ENCODE data around the gene ABLIM2. TPM values are rescaled to one million over a fixed set of nuclear protein-coding genes. Genes with fewer than 3 reads are reported as not detected.

The ABLIM2 gene
- total and polyA plus RNA-seq, 2 of the 4 experiments (the other 2 are of a cell fraction): under 0.01 to 0.10 TPM

GRCh38 chr4:8112036-8112576 is 46.5 kb downstream of the ABLIM2 start:
- Histone ChIP-seq H3K4me1 (ENCODE audit: control insufficient read depth, insufficient read depth, low read length) (no peaks in the 10 kb centered on the region), H3K14ac (replicated peaks; ENCODE audit: low read depth, low read length) (no peak overlapping the region), H2AK9ac (replicated peaks; ENCODE audit: low read depth, low read length, poor library complexity) (no peak overlapping the region), H2BK120ac (ENCODE audit: low read depth, low read length) (no peak overlapping the region), H3K9me1 (ENCODE audit: insufficient read depth, low read length) (no peaks in the 10 kb centered on the region), H2BK5ac (ENCODE audit: low read depth, low read length, poor library complexity, severe bottlenecking) (no peak overlapping the region), H2BK20ac (ENCODE audit: low read depth, low read length) (no peak overlapping the region), H4K91ac (ENCODE audit: insufficient read depth, low read depth, low read length) (no peak overlapping the region), H3K4me2 (ENCODE audit: low read depth, low read length) (no peak overlapping the region), H4K5ac (ENCODE audit: low read depth, low read length) (no peak overlapping the region), H3K4me3 (ENCODE audit: insufficient read depth, low read depth, low read length) (no peak overlapping the region), H3K9me3 (ENCODE audit: control insufficient read depth, insufficient read depth, low read length) (peaks cover 8% of the 10 kb centered on the region), H4K8ac (ENCODE audit: low read depth in 2 of 2, low read length in 2 of 2) (no peak overlapping the region), H2AFZ (replicated peaks; ENCODE audit: low read length, poor library complexity) (no peak overlapping the region), H2BK15ac (ENCODE audit: low read depth, low read length) (no peak overlapping the region), H3K79me1 (ENCODE audit: low read depth in 1 of 2, low read length in 2 of 2) (no peaks in the 10 kb centered on the region), H3K27ac (ENCODE audit: insufficient read depth, low read length) (no peak overlapping the region), H3K27me3 (ENCODE audit: control insufficient read depth, insufficient read depth, low read length) (peaks cover 58% of the 10 kb centered on the region), H2AK5ac (ENCODE audit: low read depth, low read length) (no peak overlapping the region), H4K20me1 (ENCODE audit: insufficient read depth, low read length) (no peaks in the 10 kb centered on the region), H3K4ac (ENCODE audit: low read depth, low read length) (no peak overlapping the region), H3K9ac (ENCODE audit: low read depth, low read length) (no peak overlapping the region), H3K18ac (ENCODE audit: low read depth, low read length) (no peak overlapping the region), H3K23ac (ENCODE audit: low read depth, low read length) (no peak overlapping the region), H3K36me3 (ENCODE audit: control insufficient read depth, insufficient read depth, low read length) (no peaks in the 10 kb centered on the region), H3K56ac (ENCODE audit: extremely low read depth, insufficient read depth, low read length) (no peak overlapping the region)
- TF ChIP-seq BHLHE40 (IDR thresholded peaks at IDR 0.05; ENCODE audit: low read depth, low read length) (no peak), ELK1 (IDR thresholded peaks at IDR 0.05; ENCODE audit: borderline replicate concordance, low read depth, low read length) (no peak), USF2 (IDR thresholded peaks at IDR 0.05; ENCODE audit: low read depth, low read length) (no peak), CEBPB (IDR thresholded peaks at IDR 0.05; ENCODE audit: low read depth, low read length) (no peak), CTCF (conservative IDR thresholded peaks at IDR 0.05; ENCODE audit: low read depth, low read length) (no peak), SMC3 (IDR thresholded peaks at IDR 0.05; ENCODE audit: low read depth, low read length) (no peak), RCOR1 (IDR thresholded peaks at IDR 0.05; ENCODE audit: insufficient replicate concordance, low read length) (no peak), CHD1 (IDR thresholded peaks at IDR 0.05; ENCODE audit: low read depth, low read length) (no peak), MXI1 (IDR thresholded peaks at IDR 0.05; ENCODE audit: borderline replicate concordance, low read depth, low read length) (no peak), RAD21 (IDR thresholded peaks at IDR 0.05; ENCODE audit: low read length) (no peak), MAFK (IDR thresholded peaks at IDR 0.05; ENCODE audit: low read depth, low read length) (no peak), FOS (IDR thresholded peaks at IDR 0.05; ENCODE audit: low read depth, low read length) (no peak), RFX5 (IDR thresholded peaks at IDR 0.05; ENCODE audit: low read depth, low read length) (no peak), POLR2A (IDR thresholded peaks at IDR 0.05; ENCODE audit: low read depth, low read length) (no peak), MAZ (IDR thresholded peaks at IDR 0.05; ENCODE audit: borderline replicate concordance, low read depth, low read length) (no peak), NFE2L2 (IDR thresholded peaks at IDR 0.05; ENCODE audit: low read depth, low read length) (no peak)
- 23% methylated on average over 3 of the region's 9 CpGs; no CpG with 5 or more reads in 1 of the 2 experiments for WGBS, 2 experiments (ENCODE audit: extremely low coverage in 2 of 2, insufficient read length in 1 of 2)
- ChIA-PET POLR2A (ENCODE audit: unreplicated experiment) (no interaction called here), CTCF (no interaction called here)
- intact Hi-C loops (cut with micrococcal nuclease) (no loop called here), in situ Hi-C loops (cut with MboI; ENCODE audit: low sequenced_read_pairs) (no loop called here), dilution Hi-C loops (cut with HindIII; ENCODE audit: low sequenced_read_pairs, unreplicated experiment) (no loop called here)
- no TSS peak for BruUV-seq (replicated peaks)
- no peak for DNase-seq
- ATAC-seq (ENCODE audit: low read depth): no peak
